PC-3 (cell line): Measurements from ENCODE around the gene USP3. TPM values are rescaled to one million over a fixed set of nuclear protein-coding genes. Genes with fewer than 3 reads are reported as not detected.

ENCODE experiments used
- ATAC-seq: fragments of 200-7000 bp; cut with Tn5 transposase; 2 replicates; pipeline ENCODE4 v1.9.1; 2020; ENCODE audit warnings: mild to moderate bottlenecking, moderate library complexity
- BruUV-seq: library from RNA; stranded (reverse); fragments of 400-500 nt; replicated peaks from 2 replicates; lab custom pipeline; 2021; lab: Mats Ljungman, UMichigan
- CTCF ChIA-PET: fragments of 300-600 bp; sonication (Branson Sonifier 250); formaldehyde crosslinking; loops from one replicate; lab custom pipeline; 2022; ENCODE audit warnings: antibody characterized with exemption; lab: Charles Lee
- POLR2A ChIA-PET: fragments of 300-600 bp; sonication (Branson Sonifier 250); formaldehyde crosslinking; loops from one replicate; lab custom pipeline; 2022; ENCODE audit warnings: antibody characterized with exemption; ENCODE audit not compliant: unreplicated experiment; lab: Charles Lee
- DNase-seq: peaks from one replicate; pipeline ENCODE4 v3.0.0-alpha.2; 2015
- H2AFZ ChIP-seq: fragments of 300-600 bp; sonication (generic); 2 replicates; pipeline ENCODE4 v1.6.0; 2016; ENCODE audit warnings: antibody characterized with exemption, low read length
- H3F3A ChIP-seq: fragments of 300-600 bp; sonication (generic); one replicate; pipeline ENCODE4 v1.6.0; 2017; ENCODE audit warnings: antibody characterized with exemption, low read length, control low read depth, mild to moderate bottlenecking; ENCODE audit not compliant: unreplicated experiment
- H3K27ac ChIP-seq: fragments of 300-600 bp; sonication (generic); 2 replicates; pipeline ENCODE4 v1.5.1; 2016; ENCODE audit warnings: mild to moderate bottlenecking, low read length
- H3K27me3 ChIP-seq: fragments of 300-600 bp; sonication (generic); 2 replicates; pipeline ENCODE4 v1.6.1; 2016; ENCODE audit warnings: low read length, mixed read lengths
- H3K36me3 ChIP-seq: fragments of 300-600 bp; sonication (generic); 2 replicates; pipeline ENCODE4 v1.6.1; 2016; ENCODE audit warnings: low read depth, mixed run types, low read length, mixed read lengths
- H3K4me1 ChIP-seq: fragments of 300-600 bp; sonication (generic); 2 replicates; pipeline ENCODE4 v1.5.1; 2016; ENCODE audit warnings: low read length; ENCODE audit not compliant: insufficient read depth
- H3K4me2 ChIP-seq: fragments of 300-600 bp; sonication (generic); 2 replicates; pipeline ENCODE4 v1.6.0; 2016; ENCODE audit warnings: low read length
- H3K4me3 ChIP-seq: fragments of 300-600 bp; sonication (generic); 2 replicates; pipeline ENCODE4 v1.5.1; 2016; ENCODE audit warnings: mild to moderate bottlenecking, low read length, mixed read lengths
- H3K79me2 ChIP-seq: fragments of 300-600 bp; sonication (generic); 2 replicates; pipeline ENCODE4 v1.6.1; 2017; ENCODE audit warnings: low read length, mixed read lengths
- H3K9ac ChIP-seq: fragments of 300-600 bp; sonication (generic); 2 replicates; pipeline ENCODE4 v1.6.0; 2016; ENCODE audit warnings: mild to moderate bottlenecking, low read length
- H3K9me2 ChIP-seq: fragments of 300-600 bp; sonication (generic); replicated peaks from 2 replicates; pipeline ENCODE4 v1.6.1; 2016; ENCODE audit warnings: mixed run types, low read length, mixed read lengths
- H3K9me3 ChIP-seq: fragments of 300-600 bp; sonication (generic); 2 replicates; pipeline ENCODE4 v1.6.1; 2016; ENCODE audit warnings: low read length, mixed read lengths
- H4K20me1 ChIP-seq: fragments of 300-600 bp; sonication (generic); 2 replicates; pipeline ENCODE4 v1.6.1; 2016; ENCODE audit warnings: low read length, mixed read lengths
- CTCF ChIP-seq: fragments of 300-600 bp; sonication (generic); conservative IDR thresholded peaks from 2 replicates; pipeline ENCODE4 v1.5.1; 2017; ENCODE audit warnings: antibody characterized with exemption, low read depth, mild to moderate bottlenecking, low read length
- EZH2 ChIP-seq: fragments of 300-600 bp; sonication (generic); IDR thresholded peaks from one replicate; pipeline ENCODE4 v1.6.1; 2017; ENCODE audit warnings: antibody characterized with exemption, mild to moderate bottlenecking, low read length; ENCODE audit not compliant: unreplicated experiment
- EZH2phosphoT487 ChIP-seq: fragments of 300-600 bp; sonication (generic); IDR thresholded peaks from 2 replicates; pipeline ENCODE4 v1.6.1; 2018; ENCODE audit warnings: mild to moderate bottlenecking, antibody characterized with exemption, low read length, borderline replicate concordance
- intact Hi-C: fragments of 100-400 bp; cut with micrococcal nuclease; formaldehyde crosslinking; loops from 2 replicates; pipeline ENCODE4 v1.9.0; 2023
- total RNA-seq: library from RNA; depleted of rRNA; stranded (reverse); fragments of >200 nt; gene quantifications from 2 replicates; pipeline ENCODE4 v1.2.3, GENCODE V29; 2014

USP3 gene
- total RNA-seq, 1 experiment from 2014 or later = 26.9 TPM

- H3K4me3 ChIP-seq = peak overlapping the region; percentile 57
- H2AFZ ChIP-seq = no peak overlapping the region
These were observed 2.1 kb upstream of the USP3 start for GRCh38 chr15:63502137-63502766.

DNA sequence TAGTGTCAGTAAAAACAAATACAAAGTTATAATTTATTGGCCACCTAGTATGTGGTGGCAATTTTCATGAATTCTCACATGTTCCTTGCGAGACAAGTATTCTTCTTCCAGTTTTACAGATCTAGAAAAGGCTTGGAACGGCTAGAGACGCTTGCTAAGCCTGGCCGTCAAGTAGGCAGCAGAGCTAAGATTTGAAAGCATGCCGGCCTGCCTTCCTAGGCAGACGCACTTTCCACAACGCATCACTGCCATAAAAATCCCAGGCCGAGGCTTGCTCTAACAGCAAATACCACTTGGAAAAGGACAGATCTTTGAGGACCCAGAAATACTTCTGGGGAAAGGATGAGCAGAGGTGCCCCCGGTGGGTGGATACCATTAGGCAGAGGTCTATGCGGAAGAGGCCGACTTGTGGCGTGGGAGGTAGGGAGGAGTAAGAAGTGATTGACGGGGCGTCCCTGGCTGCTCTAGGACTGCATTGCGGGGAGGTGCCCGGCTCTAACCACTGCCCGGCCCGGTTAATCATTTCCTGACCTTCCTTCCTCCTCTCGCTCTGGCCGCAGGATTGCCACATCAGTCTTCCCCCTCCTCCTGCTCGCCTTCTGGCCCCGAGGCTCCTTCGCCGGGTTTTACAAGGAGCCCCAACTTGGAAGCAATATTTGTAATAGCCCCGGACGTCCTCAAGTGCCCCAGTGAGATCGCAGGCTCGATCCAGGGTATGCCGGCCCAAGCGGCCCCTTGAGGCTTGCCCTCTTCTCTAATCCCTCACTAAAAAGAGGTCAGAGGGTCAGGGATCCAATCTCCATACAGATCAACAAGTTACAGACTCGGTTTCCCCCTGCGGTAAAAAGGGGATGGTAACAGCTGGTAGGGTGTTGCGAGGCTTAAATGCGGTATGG, 1.3 kb upstream of the USP3 start:
- CTCF ChIA-PET = interaction anchor here (0.5 to 1.8 kb wide), 3 partner anchors 36 to 1035 kb away, joined by 3 to 10 read pairs (median 4); no protein-coding TSS in a partner anchor

More at GRCh38 chr15:63502137-63502766, 2.1 kb upstream of the USP3 start:
- peak; percentile 87 for DNase-seq
- Histone ChIP-seq H3K9me3 (no peaks in the 10 kb centered on the region), H3K9ac (peak overlapping the region; percentile 92), H3K4me1 (peaks cover 65% of the 10 kb centered on the region), H3K9me2 (no peaks in the 10 kb centered on the region), H3K79me2 (peaks cover 24% of the 10 kb centered on the region), H3K27ac (peak overlapping the region; percentile 100), H3K27me3 (no peaks in the 10 kb centered on the region), H3K4me2 (peak overlapping the region; percentile 84), H4K20me1 (peaks cover 17% of the 10 kb centered on the region), H3F3A (peaks cover 5% of the 10 kb centered on the region), H3K36me3 (no peaks in the 10 kb centered on the region)
- ChIA-PET CTCF (no interaction called here), POLR2A (no interaction called here)
- intact Hi-C loops = loop anchor here (5.0 kb wide), 1 partner anchor 215 kb away; no protein-coding TSS in a partner anchor
- BruUV-seq = no TSS peak
- TF ChIP-seq CTCF (no peak), EZH2phosphoT487 (no peak), EZH2 (no peak)
- ATAC-seq = no peak

More for the DNA sequence above, 1.3 kb upstream of the USP3 start:
- ATAC-seq (peak; percentile 51), DNase-seq (peak; percentile 90)
- Histone ChIP-seq H3K27ac (peak overlapping the region; percentile 100), H2AFZ (peak overlapping the region; percentile 67), H3K36me3 (no peaks in the 10 kb centered on the region), H3K4me2 (peak overlapping the region; percentile 92), H3K9me2 (no peaks in the 10 kb centered on the region), H3K79me2 (peaks cover 33% of the 10 kb centered on the region), H3K4me1 (peaks cover 66% of the 10 kb centered on the region), H3K4me3 (peak overlapping the region; percentile 67), H4K20me1 (peaks cover 24% of the 10 kb centered on the region), H3K9ac (peak overlapping the region; percentile 99), H3K9me3 (no peaks in the 10 kb centered on the region), H3K27me3 (no peaks in the 10 kb centered on the region), H3F3A (peaks cover 5% of the 10 kb centered on the region)
- TF ChIP-seq EZH2 = no peak
- TF ChIP-seq EZH2phosphoT487 = no peak
- TF ChIP-seq CTCF = no peak
- POLR2A ChIA-PET = no interaction called here
- intact Hi-C loops = loop anchor here (5.0 kb wide), 1 partner anchor 216 kb away; no protein-coding TSS in a partner anchor
- BruUV-seq = no TSS peak
